CD4-positive, alpha-beta T cell (primary cell): ENCODE data around the gene SLC52A1. TPM values are rescaled to one million over a fixed set of nuclear protein-coding genes. Genes with fewer than 3 reads are reported as not detected.
"Not testable (repeated sequence)": the region's sequence is repeated elsewhere in the genome, so short reads cannot be mapped to it uniquely, and the experiment has no call there.

Source experiments
- ATAC-seq: fragments of 200-7000 bp; cut with Tn5 transposase; one replicate; pipeline ENCODE4 v1.10.0; 2022; ENCODE audit warnings: mild to moderate bottlenecking; ENCODE audit not compliant: poor library complexity
- CTCF ChIA-PET: fragments of 350-600 bp; sonication (Branson Sonifier 250); formaldehyde crosslinking; loops from one replicate; lab custom pipeline; 2021; ENCODE audit warnings: antibody characterized with exemption, inconsistent platforms; lab: Charles Lee
- POLR2A ChIA-PET: fragments of 350-600 bp; sonication (Branson Sonifier 250); formaldehyde crosslinking; loops from one replicate; lab custom pipeline; 2021; ENCODE audit warnings: antibody characterized with exemption, inconsistent platforms; lab: Charles Lee
- DNase-seq, 14 experiments: peaks; one replicate each; pipeline ENCODE4 v3.0.0-alpha.2; 2013 to 2020; ENCODE audit warnings: mixed read lengths in 2 of 14
- H3K27ac ChIP-seq, 2 donors: one replicate each; pipeline versions ENCODE4 v1.5.1 to v1.7.0; 2013; ENCODE audit warnings: low read length in 2 of 2, low read depth in 1 of 2, mild to moderate bottlenecking in 1 of 2
- H3K27me3 ChIP-seq, 2 experiments: 1 replicate in 1 of 2; 2 replicates in 1 of 2; pipeline versions ENCODE4 v1.6.1 to v1.7.0; 2013; ENCODE audit warnings: low read length in 2 of 2, control low read depth in 1 of 2, mild to moderate bottlenecking in 1 of 2, moderate library complexity in 1 of 2; ENCODE audit not compliant: insufficient read depth in 2 of 2, control insufficient read depth in 1 of 2
- H3K36me3 ChIP-seq: one replicate; pipeline ENCODE4 v1.6.1; 2013; ENCODE audit warnings: low read length, control low read depth; ENCODE audit not compliant: insufficient read depth
- H3K4me1 ChIP-seq: one replicate; pipeline ENCODE4 v1.6.1; 2013; ENCODE audit warnings: low read length, control low read depth; ENCODE audit not compliant: insufficient read depth
- H3K4me3 ChIP-seq: one replicate; pipeline ENCODE4 v1.5.1; 2013; ENCODE audit warnings: mild to moderate bottlenecking, low read length, moderate library complexity
- H3K9me3 ChIP-seq, 2 experiments: 1 replicate in 1 of 2; 2 replicates in 1 of 2; pipeline versions ENCODE4 v1.6.1 to v1.7.0; 2013; ENCODE audit warnings: low read length in 2 of 2, mild to moderate bottlenecking in 2 of 2, control low read depth in 1 of 2, moderate library complexity in 1 of 2; ENCODE audit not compliant: control insufficient read depth in 1 of 2, insufficient read depth in 1 of 2
- H3K27ac Mint-ChIP-seq: one replicate; pipeline ENCODE4 v1.8.0; 2020; ENCODE audit warnings: mixed read lengths
- H3K27me3 Mint-ChIP-seq: one replicate; pipeline ENCODE4 v1.8.0; 2021; ENCODE audit warnings: mixed read lengths
- H3K36me3 Mint-ChIP-seq: one replicate; pipeline ENCODE4 v1.8.0; 2021; ENCODE audit warnings: low read depth, mixed read lengths
- H3K4me1 Mint-ChIP-seq: one replicate; pipeline ENCODE4 v1.8.0; 2021; ENCODE audit warnings: low read depth, mixed read lengths
- H3K4me3 Mint-ChIP-seq: one replicate; pipeline ENCODE4 v1.8.0; 2020; ENCODE audit warnings: mild to moderate bottlenecking, mixed read lengths
- H3K9me3 Mint-ChIP-seq: one replicate; pipeline ENCODE4 v1.8.0; 2020; ENCODE audit warnings: mixed read lengths
- intact Hi-C, 2 experiments: fragments of 100-400 bp; cut with DNase I in 1 of 2; cut with micrococcal nuclease in 1 of 2; formaldehyde crosslinking; loops; one replicate each; pipeline versions ENCODE4 v1.15.1 to v1.9.0; 2023 to 2025; cut with DNase I, micrococcal nuclease
- total RNA-seq, 174 experiments: library from RNA in 2 of 174; stranded (reverse) in 2 of 174; gene quantifications; one replicate each; pipeline ENCODE4 v1.2.3 and lab custom pipeline; 2021 to 2026
- TF ChIP-seq, protein P1 (sequence below): fragments of 200-600 bp; IDR thresholded peaks from one replicate; pipeline ENCODE4 v1.8.0; 2022; ENCODE audit warnings: antibody characterized with exemption, mild to moderate bottlenecking

Gene SLC52A1
- total RNA-seq, 2 experiments from 2014 or later, result 0.17 TPM; not detected in 1

DNA sequence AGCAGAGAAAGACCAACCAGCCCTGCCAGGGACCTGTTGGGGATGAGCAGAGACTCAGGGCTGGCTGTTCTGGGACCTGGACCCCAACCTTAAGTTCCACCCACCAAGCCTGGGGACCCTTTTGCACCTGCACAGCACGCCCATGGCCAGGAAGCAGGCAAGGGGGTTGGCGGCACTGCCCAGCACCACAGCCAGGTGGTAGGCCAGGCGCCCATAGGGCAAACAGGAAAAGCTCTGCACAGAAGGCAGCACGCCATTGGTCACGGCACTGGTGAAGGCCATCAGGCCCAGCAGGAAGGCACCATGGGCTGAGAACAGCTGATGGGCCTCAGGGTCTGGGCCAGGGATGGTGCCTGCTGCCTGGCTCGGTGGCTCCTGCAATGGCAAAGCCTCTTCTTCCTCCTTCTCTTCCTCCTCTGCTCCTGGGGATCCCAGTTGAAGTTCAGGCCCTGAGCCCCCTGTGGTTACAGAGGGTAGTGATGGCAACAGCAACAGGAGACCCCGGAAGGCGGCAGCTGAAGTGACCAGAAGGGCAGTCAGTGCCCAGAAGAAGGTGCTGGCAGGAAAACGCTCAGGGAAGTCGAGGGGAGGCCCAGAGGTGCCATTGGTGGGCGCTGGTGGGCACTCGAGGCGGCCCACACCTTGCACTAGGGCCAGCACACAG is 1.7 kb downstream of the SLC52A1 start:
- H3K4me3 Mint-ChIP-seq, result no peak overlapping the region
- no peaks in the 10 kb centered on the region for H3K9me3 ChIP-seq
- H3K27ac Mint-ChIP-seq, result no peak overlapping the region
- H3K4me1 ChIP-seq, result peaks cover 42% of the 10 kb centered on the region
- no peaks in the 10 kb centered on the region for H3K36me3 Mint-ChIP-seq
- no peak overlapping the region for H3K4me3 ChIP-seq
- POLR2A ChIA-PET, result interaction anchor here (1.1 kb wide), 1 partner anchor 16 kb away, joined by 3 read pairs; no protein-coding TSS in a partner anchor
- H3K36me3 ChIP-seq, result no peaks in the 10 kb centered on the region
- no peak for ATAC-seq
- no peaks in the 10 kb centered on the region for H3K9me3 Mint-ChIP-seq
- TF ChIP-seq, protein P1, sequence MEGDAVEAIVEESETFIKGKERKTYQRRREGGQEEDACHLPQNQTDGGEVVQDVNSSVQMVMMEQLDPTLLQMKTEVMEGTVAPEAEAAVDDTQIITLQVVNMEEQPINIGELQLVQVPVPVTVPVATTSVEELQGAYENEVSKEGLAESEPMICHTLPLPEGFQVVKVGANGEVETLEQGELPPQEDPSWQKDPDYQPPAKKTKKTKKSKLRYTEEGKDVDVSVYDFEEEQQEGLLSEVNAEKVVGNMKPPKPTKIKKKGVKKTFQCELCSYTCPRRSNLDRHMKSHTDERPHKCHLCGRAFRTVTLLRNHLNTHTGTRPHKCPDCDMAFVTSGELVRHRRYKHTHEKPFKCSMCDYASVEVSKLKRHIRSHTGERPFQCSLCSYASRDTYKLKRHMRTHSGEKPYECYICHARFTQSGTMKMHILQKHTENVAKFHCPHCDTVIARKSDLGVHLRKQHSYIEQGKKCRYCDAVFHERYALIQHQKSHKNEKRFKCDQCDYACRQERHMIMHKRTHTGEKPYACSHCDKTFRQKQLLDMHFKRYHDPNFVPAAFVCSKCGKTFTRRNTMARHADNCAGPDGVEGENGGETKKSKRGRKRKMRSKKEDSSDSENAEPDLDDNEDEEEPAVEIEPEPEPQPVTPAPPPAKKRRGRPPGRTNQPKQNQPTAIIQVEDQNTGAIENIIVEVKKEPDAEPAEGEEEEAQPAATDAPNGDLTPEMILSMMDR, result no peak
- no peak for DNase-seq
- H3K27me3 Mint-ChIP-seq, result no peaks in the 10 kb centered on the region
- H3K27ac ChIP-seq, result no peak overlapping the region
- no peaks in the 10 kb centered on the region for H3K27me3 ChIP-seq
- peaks cover 28% of the 10 kb centered on the region for H3K4me1 Mint-ChIP-seq
- intact Hi-C loops, result loop anchor here in 1 of 2 experiments (5.0 kb wide), 1 partner anchor 44 kb away; the partner anchor contains the start of gene ZFP3
- CTCF ChIA-PET, result no interaction called here

GRCh38 chr17:5032865-5033264 is 2.4 kb downstream of the SLC52A1 start:
- ATAC-seq (no peak), DNase-seq (no peak)
- H3K27me3 Mint-ChIP-seq, result no peaks in the 10 kb centered on the region
- intact Hi-C loops, result loop anchor here in 1 of 2 experiments (5.0 kb wide), 1 partner anchor 44 kb away; the partner anchor contains the start of gene ZFP3
- no peaks in the 10 kb centered on the region for H3K9me3 Mint-ChIP-seq
- Histone ChIP-seq H3K4me1 (peaks cover 42% of the 10 kb centered on the region), H3K4me3 (no peak overlapping the region), H3K36me3 (no peaks in the 10 kb centered on the region), H3K27ac (no peak overlapping the region), H3K27me3 (no peaks in the 10 kb centered on the region), H3K9me3 (no peaks in the 10 kb centered on the region)
- H3K27ac Mint-ChIP-seq, result no peak overlapping the region
- TF ChIP-seq, protein P1, result no peak
- no peaks in the 10 kb centered on the region for H3K36me3 Mint-ChIP-seq
- POLR2A ChIA-PET, result interaction anchor here (1.1 kb wide), 1 partner anchor 16 kb away, joined by 3 read pairs; no protein-coding TSS in a partner anchor
- CTCF ChIA-PET, result interaction anchor here (0.6 to 3.3 kb wide), 3 partner anchors 15 to 1202 kb away, joined by 3 to 37 read pairs (median 3); no protein-coding TSS in a partner anchor
- no peak overlapping the region for H3K4me3 Mint-ChIP-seq
- H3K4me1 Mint-ChIP-seq, result peaks cover 28% of the 10 kb centered on the region

DNA sequence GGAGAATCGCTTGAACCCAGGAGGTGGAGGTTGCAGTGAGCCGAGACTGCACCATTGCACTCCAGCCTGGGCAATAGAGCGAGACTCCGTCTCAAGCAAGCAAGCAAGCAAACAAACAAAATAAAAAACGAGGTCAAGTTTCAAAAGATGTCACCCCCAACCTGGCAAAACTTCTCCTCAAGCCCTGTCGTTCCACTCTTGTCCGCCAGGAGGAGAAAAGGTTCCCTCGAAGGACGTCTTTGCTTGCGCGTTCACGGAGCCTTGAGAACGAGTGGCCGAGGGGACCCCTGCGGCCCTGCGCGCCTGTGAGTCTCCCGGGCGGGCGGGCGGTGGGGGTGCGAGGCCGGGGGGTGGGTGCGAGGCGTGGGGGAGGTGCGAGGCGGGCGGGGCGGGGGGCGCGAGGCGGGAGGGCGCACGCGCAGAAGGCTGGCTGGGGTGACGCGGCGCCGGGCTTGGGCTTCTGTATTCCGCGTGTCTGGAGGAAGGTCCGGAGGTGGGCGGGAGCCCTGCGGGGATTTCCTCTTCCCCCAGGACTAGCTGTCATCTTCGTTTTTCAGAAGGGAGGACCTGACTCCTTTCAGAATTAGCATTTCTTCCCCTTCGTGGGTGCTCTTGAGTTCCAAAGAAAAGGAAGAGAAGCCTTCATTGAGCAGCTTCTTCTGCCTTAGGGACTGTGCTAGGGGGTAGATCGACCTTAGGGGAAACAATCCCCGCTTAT is 3.7 kb downstream of the SLC52A1 start:
- intact Hi-C loops, result loop anchor here (1.0 to 5.0 kb wide), 3 partner anchors 18 to 46 kb away; partner anchors contain the start of gene ZFP3 (in 1 of the 2)
- Histone ChIP-seq H3K27me3 (no peaks in the 10 kb centered on the region), H3K4me3 (peak overlapping the region; percentile 61), H3K36me3 (no peaks in the 10 kb centered on the region), H3K4me1 (peaks cover 42% of the 10 kb centered on the region), H3K27ac (peak overlapping the region; percentile 61 to 64), H3K9me3 (no peaks in the 10 kb centered on the region)
- peak; percentile 75 to 92 (median 80) for DNase-seq
- Mint-ChIP-seq H3K27ac (peak overlapping the region; percentile 94), H3K4me3 (peak overlapping the region; percentile 88), H3K4me1 (peaks cover 28% of the 10 kb centered on the region), H3K36me3 (no peaks in the 10 kb centered on the region), H3K9me3 (no peaks in the 10 kb centered on the region), H3K27me3 (no peaks in the 10 kb centered on the region)
- POLR2A ChIA-PET, result interaction anchor here (0.6 to 3.3 kb wide), 13 partner anchors 9 to 567 kb away, joined by 3 to 37 read pairs (median 4); partner anchors contain the start of genes CAMTA2, INCA1, KIF1C and RNF167
- TF ChIP-seq, protein P1, result peak; percentile 71
- peak; percentile 87 for ATAC-seq
- CTCF ChIA-PET, result interaction anchor here (0.9 to 3.3 kb wide), 6 partner anchors 14 to 160 kb away, joined by 3 to 37 read pairs (median 7); partner anchors contain the start of gene KIF1C

DNA sequence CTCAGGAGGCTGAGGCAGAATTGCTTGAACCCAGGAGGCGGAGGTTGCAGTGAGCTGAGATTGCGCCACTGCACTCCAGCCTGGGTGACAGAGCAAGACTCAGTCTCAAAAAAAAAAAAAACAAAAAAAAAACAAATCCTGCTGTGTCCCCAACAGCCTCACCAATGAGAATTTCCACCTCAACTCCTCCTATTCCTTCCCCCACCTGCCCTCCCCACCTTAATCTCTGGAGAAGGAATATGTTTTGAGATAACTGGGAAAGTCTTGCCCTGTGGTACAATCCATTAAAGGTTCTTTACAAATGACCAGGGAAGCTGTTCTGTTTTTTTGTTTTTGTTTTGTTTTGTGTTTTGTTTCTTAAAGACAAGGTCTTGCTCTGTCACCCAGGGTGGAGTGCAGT is 5.1 kb downstream of the SLC52A1 start:
- intact Hi-C loops, result loop anchor here in 1 of 2 experiments (5.0 kb wide), 1 partner anchor 47 kb away; the partner anchor contains the start of gene ZFP3
- H3K27ac ChIP-seq, result peak overlapping the region in 1 of 2 donors; percentile 39
- ChIA-PET POLR2A (interaction anchor here (1.1 to 3.3 kb wide), 5 partner anchors 12 to 566 kb away, joined by 3 to 37 read pairs (median 4); partner anchors contain the start of genes CAMTA2 and SPAG7), CTCF (interaction anchor here (1.8 to 3.3 kb wide), 3 partner anchors 32 to 51 kb away, joined by 7 to 37 read pairs (median 7); partner anchors contain the start of gene KIF1C)
- not testable (repeated sequence) for H3K4me3 ChIP-seq, H3K27me3 ChIP-seq, H3K27me3 Mint-ChIP-seq, H3K9me3 Mint-ChIP-seq, H3K9me3 ChIP-seq, H3K36me3 Mint-ChIP-seq, DNase-seq, ATAC-seq, H3K36me3 ChIP-seq
- Mint-ChIP-seq H3K4me1 (peaks cover 28% of the 10 kb centered on the region), H3K4me3 (peak overlapping the region; percentile 88), H3K27ac (peak overlapping the region; percentile 94)
- peaks cover 35% of the 10 kb centered on the region for H3K4me1 ChIP-seq
